SK-N-SH treated with all-trans-retinoic acid at 6 μM for 48 hours (cell line): ENCODE results near the gene CPNE5.

ENCODE experiments used
- ATAC-seq: fragments of 200-7000 bp; cut with Tn5 transposase; 3 replicates; pipeline ENCODE4 v1.9.1; 2020; ENCODE audit warnings: mild to moderate bottlenecking, moderate library complexity
- ARNTL ChIP-seq: fragments of 450-650 bp; formaldehyde crosslinking; IDR thresholded peaks from 2 replicates; pipeline ENCODE4 v1.5.0; 2020; ENCODE audit warnings: low read depth, mild to moderate bottlenecking, moderate library complexity, borderline replicate concordance
- BACH2 ChIP-seq: fragments of 250-450 bp; sonication (Bioruptor Pico); IDR thresholded peaks from 2 replicates; pipeline ENCODE4 v1.9.0; 2021; ENCODE audit warnings: mild to moderate bottlenecking, borderline replicate concordance
- CSDC2 ChIP-seq: fragments of 250-450 bp; sonication (Bioruptor Pico); IDR thresholded peaks from 2 replicates; pipeline ENCODE4 v1.5.0; 2020; ENCODE audit warnings: mild to moderate bottlenecking, moderate library complexity
- ESRRG ChIP-seq: fragments of 250-450 bp; sonication (Bioruptor Pico); IDR thresholded peaks from 2 replicates; pipeline ENCODE4 v1.6.1; 2021; ENCODE audit warnings: mild to moderate bottlenecking
- GLIS3 ChIP-seq: fragments of 250-450 bp; sonication (Bioruptor Pico); IDR thresholded peaks from 2 replicates; pipeline ENCODE4 v1.5.0; 2020; ENCODE audit warnings: mild to moderate bottlenecking, moderate library complexity
- ISL1 ChIP-seq: fragments of 250-450 bp; sonication (Bioruptor Pico); IDR thresholded peaks from 2 replicates; pipeline ENCODE4 v2.1.2; 2022; ENCODE audit warnings: mild to moderate bottlenecking, moderate library complexity
- OSR1 ChIP-seq: fragments of 250-450 bp; sonication (Bioruptor Pico); IDR thresholded peaks from 2 replicates; pipeline ENCODE4 v1.8.0; 2022; ENCODE audit warnings: moderate library complexity, mild to moderate bottlenecking, inconsistent platforms
- PATZ1 ChIP-seq: fragments of 250-450 bp; sonication (Bioruptor Pico); IDR thresholded peaks from 2 replicates; pipeline ENCODE4 v1.8.0; 2020; ENCODE audit warnings: mild to moderate bottlenecking, moderate library complexity, borderline replicate concordance
- POU6F1 ChIP-seq: fragments of 250-450 bp; sonication (Bioruptor Pico); IDR thresholded peaks from 2 replicates; pipeline ENCODE4 v1.8.0; 2021; ENCODE audit warnings: low read depth, mild to moderate bottlenecking, moderate library complexity, borderline replicate concordance
- PPARA ChIP-seq: fragments of 250-450 bp; sonication (Bioruptor Pico); IDR thresholded peaks from 2 replicates; pipeline ENCODE4 v1.5.0; 2020; ENCODE audit warnings: mild to moderate bottlenecking, borderline replicate concordance
- RARB ChIP-seq: fragments of 250-450 bp; sonication (Bioruptor Pico); IDR thresholded peaks from 2 replicates; pipeline ENCODE4 v1.8.0; 2021; ENCODE audit warnings: mild to moderate bottlenecking, moderate library complexity
- SNAI2 ChIP-seq: fragments of 250-450 bp; sonication (Bioruptor Pico); IDR thresholded peaks from 2 replicates; pipeline ENCODE4 v1.5.0; 2020; ENCODE audit warnings: mild to moderate bottlenecking, moderate library complexity
- TCF4 ChIP-seq: fragments of 250-450 bp; sonication (Bioruptor Pico); IDR thresholded peaks from 2 replicates; pipeline ENCODE4 v1.8.0; 2021; ENCODE audit warnings: mild to moderate bottlenecking, moderate library complexity, borderline replicate concordance
- ZC3H10 ChIP-seq: fragments of 250-450 bp; sonication (Bioruptor Pico); IDR thresholded peaks from 2 replicates; pipeline ENCODE4 v1.5.1; 2021; ENCODE audit warnings: mild to moderate bottlenecking, moderate library complexity
- ZFP30 ChIP-seq: fragments of 450-650 bp; formaldehyde crosslinking; IDR thresholded peaks from 2 replicates; pipeline ENCODE4 v1.5.0; 2022; ENCODE audit warnings: mild to moderate bottlenecking, moderate library complexity
- ZNF565 ChIP-seq: fragments of 450-650 bp; formaldehyde crosslinking; conservative IDR thresholded peaks from 2 replicates; pipeline ENCODE4 v1.5.0; 2020; ENCODE audit warnings: low read depth, mild to moderate bottlenecking, moderate library complexity
- ZNF70 ChIP-seq: fragments of 450-650 bp; formaldehyde crosslinking; IDR thresholded peaks from 2 replicates; pipeline ENCODE4 v1.5.0; 2020; ENCODE audit warnings: mild to moderate bottlenecking, moderate library complexity
- ZNF8 ChIP-seq: fragments of 450-650 bp; formaldehyde crosslinking; IDR thresholded peaks from 2 replicates; pipeline ENCODE4 v1.5.0; 2020; ENCODE audit warnings: mild to moderate bottlenecking, moderate library complexity
- TF ChIP-seq, protein P1 (sequence below): fragments of 250-450 bp; sonication (Bioruptor Pico); IDR thresholded peaks from 2 replicates; pipeline ENCODE4 v1.5.0; 2020; ENCODE audit warnings: mild to moderate bottlenecking, moderate library complexity
- TF ChIP-seq, protein P2 (sequence below): fragments of 250-450 bp; sonication (Bioruptor Pico); IDR thresholded peaks from 2 replicates; pipeline ENCODE4 v1.5.1; 2020; ENCODE audit warnings: low read depth, mild to moderate bottlenecking, moderate library complexity
- TF ChIP-seq, protein P3 (sequence below): fragments of 250-450 bp; sonication (Bioruptor Pico); IDR thresholded peaks from 2 replicates; pipeline ENCODE4 v1.5.1; 2021; ENCODE audit warnings: mild to moderate bottlenecking, moderate library complexity

The CPNE5 gene

DNA sequence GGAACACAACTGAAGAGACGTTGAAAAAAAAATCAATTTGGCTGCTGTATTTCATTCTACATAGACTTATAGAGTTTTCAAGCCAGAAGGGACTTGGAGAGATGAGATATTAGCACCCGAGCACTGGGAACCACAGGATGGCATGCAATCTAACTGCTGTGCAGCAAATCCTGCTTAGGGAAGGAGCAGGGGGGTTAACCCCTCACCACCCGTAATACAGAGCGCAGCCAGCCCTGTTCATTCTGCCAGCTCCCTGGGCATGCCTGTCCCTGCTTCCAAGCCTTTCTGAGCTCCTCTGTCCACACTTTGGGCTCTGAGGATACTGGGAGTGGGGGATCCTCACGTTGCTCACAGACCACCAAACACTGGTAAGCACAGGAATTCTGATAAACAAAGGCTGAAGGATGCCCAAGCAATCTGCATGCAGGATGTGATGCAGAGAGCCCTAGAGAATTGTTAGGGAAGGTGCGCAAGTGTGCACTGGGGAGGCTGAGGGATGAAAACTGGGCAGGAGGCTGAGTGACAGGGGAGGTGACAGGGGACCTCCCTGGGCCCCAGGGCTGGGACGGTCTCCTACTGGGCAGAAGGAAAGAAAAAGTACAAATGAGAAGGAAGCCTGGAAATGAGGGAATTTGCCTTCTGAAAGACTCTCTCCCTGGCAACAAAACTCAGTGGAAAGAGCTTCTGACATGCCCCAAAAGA lies 34.0 kb downstream of the CPNE5 start:
- TF ChIP-seq BACH2 (CRISPR knock-in tag) (no peak), PPARA (CRISPR knock-in tag) (no peak), RARB (no peak), CSDC2 (CRISPR knock-in tag) (no peak), PATZ1 (CRISPR knock-in tag) (no peak)
- ATAC-seq = no peak

DNA sequence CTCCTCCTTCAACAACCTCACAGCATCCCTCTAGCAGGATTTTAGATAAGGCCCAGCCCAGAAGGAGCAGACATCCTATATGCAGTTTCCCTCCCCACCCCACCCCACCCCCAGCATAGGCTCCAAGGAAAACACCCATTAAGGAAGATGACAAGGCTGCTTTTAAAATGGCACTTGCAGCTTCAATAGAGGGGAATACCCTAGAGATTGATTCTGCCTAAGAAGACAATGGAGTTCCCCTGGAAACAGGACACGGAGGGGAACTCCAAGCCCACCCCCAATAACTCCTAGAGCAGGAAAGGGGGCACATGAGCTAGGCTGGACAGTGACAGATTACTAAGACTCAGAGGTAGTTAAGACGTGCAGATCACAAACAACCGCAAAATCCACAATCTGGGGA lies 34.7 kb downstream of the CPNE5 start:
- no peak for ATAC-seq
- TF ChIP-seq TCF4 = no peak
- TF ChIP-seq, protein P1, sequence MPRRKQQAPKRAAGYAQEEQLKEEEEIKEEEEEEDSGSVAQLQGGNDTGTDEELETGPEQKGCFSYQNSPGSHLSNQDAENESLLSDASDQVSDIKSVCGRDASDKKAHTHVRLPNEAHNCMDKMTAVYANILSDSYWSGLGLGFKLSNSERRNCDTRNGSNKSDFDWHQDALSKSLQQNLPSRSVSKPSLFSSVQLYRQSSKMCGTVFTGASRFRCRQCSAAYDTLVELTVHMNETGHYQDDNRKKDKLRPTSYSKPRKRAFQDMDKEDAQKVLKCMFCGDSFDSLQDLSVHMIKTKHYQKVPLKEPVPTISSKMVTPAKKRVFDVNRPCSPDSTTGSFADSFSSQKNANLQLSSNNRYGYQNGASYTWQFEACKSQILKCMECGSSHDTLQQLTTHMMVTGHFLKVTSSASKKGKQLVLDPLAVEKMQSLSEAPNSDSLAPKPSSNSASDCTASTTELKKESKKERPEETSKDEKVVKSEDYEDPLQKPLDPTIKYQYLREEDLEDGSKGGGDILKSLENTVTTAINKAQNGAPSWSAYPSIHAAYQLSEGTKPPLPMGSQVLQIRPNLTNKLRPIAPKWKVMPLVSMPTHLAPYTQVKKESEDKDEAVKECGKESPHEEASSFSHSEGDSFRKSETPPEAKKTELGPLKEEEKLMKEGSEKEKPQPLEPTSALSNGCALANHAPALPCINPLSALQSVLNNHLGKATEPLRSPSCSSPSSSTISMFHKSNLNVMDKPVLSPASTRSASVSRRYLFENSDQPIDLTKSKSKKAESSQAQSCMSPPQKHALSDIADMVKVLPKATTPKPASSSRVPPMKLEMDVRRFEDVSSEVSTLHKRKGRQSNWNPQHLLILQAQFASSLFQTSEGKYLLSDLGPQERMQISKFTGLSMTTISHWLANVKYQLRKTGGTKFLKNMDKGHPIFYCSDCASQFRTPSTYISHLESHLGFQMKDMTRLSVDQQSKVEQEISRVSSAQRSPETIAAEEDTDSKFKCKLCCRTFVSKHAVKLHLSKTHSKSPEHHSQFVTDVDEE (CRISPR knock-in tag) = no peak
- no peak for TF ChIP-seq SNAI2 (CRISPR knock-in tag)
- TF ChIP-seq PATZ1 (CRISPR knock-in tag) = no peak
- TF ChIP-seq, protein P2, sequence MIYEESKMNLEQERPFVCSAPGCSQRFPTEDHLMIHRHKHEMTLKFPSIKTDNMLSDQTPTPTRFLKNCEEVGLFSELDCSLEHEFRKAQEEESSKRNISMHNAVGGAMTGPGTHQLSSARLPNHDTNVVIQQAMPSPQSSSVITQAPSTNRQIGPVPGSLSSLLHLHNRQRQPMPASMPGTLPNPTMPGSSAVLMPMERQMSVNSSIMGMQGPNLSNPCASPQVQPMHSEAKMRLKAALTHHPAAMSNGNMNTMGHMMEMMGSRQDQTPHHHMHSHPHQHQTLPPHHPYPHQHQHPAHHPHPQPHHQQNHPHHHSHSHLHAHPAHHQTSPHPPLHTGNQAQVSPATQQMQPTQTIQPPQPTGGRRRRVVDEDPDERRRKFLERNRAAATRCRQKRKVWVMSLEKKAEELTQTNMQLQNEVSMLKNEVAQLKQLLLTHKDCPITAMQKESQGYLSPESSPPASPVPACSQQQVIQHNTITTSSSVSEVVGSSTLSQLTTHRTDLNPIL (CRISPR knock-in tag) = no peak
- no peak for TF ChIP-seq POU6F1 (CRISPR knock-in tag)
- TF ChIP-seq ZNF565 (CRISPR knock-in tag) = no peak
- TF ChIP-seq ISL1 (CRISPR knock-in tag) = no peak
- TF ChIP-seq ZFP30 = no peak
- no peak for TF ChIP-seq ZC3H10 (CRISPR knock-in tag)
- no peak for TF ChIP-seq OSR1 (CRISPR knock-in tag)
- no peak for TF ChIP-seq ARNTL (CRISPR knock-in tag)
- no peak for TF ChIP-seq GLIS3 (CRISPR knock-in tag)
- no peak for TF ChIP-seq PPARA (CRISPR knock-in tag)
- TF ChIP-seq, all 23 proteins: peak for 0

- no peak for ATAC-seq
- no peak for TF ChIP-seq PPARA (CRISPR knock-in tag)
- TF ChIP-seq ISL1 (CRISPR knock-in tag) = no peak
- TF ChIP-seq POU6F1 (CRISPR knock-in tag) = no peak
- no peak for TF ChIP-seq CSDC2 (CRISPR knock-in tag)
- no peak for TF ChIP-seq TCF4
- no peak for TF ChIP-seq ARNTL (CRISPR knock-in tag)
- TF ChIP-seq OSR1 (CRISPR knock-in tag) = no peak
- TF ChIP-seq ESRRG (CRISPR knock-in tag) = no peak
- no peak for TF ChIP-seq RARB
- no peak for TF ChIP-seq ZNF8 (CRISPR knock-in tag)
- TF ChIP-seq BACH2 (CRISPR knock-in tag) = no peak
- no peak for TF ChIP-seq ZC3H10 (CRISPR knock-in tag)
- TF ChIP-seq ZFP30 = no peak
- TF ChIP-seq, protein P2 (CRISPR knock-in tag) = no peak
- no peak for TF ChIP-seq ZNF70 (CRISPR knock-in tag)
- TF ChIP-seq, protein P3, sequence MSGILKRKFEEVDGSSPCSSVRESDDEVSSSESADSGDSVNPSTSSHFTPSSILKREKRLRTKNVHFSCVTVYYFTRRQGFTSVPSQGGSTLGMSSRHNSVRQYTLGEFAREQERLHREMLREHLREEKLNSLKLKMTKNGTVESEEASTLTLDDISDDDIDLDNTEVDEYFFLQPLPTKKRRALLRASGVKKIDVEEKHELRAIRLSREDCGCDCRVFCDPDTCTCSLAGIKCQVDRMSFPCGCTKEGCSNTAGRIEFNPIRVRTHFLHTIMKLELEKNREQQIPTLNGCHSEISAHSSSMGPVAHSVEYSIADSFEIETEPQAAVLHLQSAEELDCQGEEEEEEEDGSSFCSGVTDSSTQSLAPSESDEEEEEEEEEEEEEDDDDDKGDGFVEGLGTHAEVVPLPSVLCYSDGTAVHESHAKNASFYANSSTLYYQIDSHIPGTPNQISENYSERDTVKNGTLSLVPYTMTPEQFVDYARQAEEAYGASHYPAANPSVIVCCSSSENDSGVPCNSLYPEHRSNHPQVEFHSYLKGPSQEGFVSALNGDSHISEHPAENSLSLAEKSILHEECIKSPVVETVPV (CRISPR knock-in tag) = no peak
- no peak for TF ChIP-seq SNAI2 (CRISPR knock-in tag)
Measured at GRCh38 chr6:36803908-36804307, 35.3 kb downstream of the CPNE5 start.
